Measurements from ENCODE around the gene SERINC3. TPM values are rescaled to one million over a fixed set of nuclear protein-coding genes. Genes with fewer than 3 reads are reported as not detected.

Gene SERINC3
- total and polyA plus RNA-seq, 2 of the 8 experiments (the other 6 are each of a cell fraction or from before 2014, with no cell fraction given) = 47.2 to 66.0 TPM

GRCh38 chr20:44542890-44543289 is 21.0 kb upstream of the SERINC3 start (continued):
- TF ChIP-seq, protein P1, sequence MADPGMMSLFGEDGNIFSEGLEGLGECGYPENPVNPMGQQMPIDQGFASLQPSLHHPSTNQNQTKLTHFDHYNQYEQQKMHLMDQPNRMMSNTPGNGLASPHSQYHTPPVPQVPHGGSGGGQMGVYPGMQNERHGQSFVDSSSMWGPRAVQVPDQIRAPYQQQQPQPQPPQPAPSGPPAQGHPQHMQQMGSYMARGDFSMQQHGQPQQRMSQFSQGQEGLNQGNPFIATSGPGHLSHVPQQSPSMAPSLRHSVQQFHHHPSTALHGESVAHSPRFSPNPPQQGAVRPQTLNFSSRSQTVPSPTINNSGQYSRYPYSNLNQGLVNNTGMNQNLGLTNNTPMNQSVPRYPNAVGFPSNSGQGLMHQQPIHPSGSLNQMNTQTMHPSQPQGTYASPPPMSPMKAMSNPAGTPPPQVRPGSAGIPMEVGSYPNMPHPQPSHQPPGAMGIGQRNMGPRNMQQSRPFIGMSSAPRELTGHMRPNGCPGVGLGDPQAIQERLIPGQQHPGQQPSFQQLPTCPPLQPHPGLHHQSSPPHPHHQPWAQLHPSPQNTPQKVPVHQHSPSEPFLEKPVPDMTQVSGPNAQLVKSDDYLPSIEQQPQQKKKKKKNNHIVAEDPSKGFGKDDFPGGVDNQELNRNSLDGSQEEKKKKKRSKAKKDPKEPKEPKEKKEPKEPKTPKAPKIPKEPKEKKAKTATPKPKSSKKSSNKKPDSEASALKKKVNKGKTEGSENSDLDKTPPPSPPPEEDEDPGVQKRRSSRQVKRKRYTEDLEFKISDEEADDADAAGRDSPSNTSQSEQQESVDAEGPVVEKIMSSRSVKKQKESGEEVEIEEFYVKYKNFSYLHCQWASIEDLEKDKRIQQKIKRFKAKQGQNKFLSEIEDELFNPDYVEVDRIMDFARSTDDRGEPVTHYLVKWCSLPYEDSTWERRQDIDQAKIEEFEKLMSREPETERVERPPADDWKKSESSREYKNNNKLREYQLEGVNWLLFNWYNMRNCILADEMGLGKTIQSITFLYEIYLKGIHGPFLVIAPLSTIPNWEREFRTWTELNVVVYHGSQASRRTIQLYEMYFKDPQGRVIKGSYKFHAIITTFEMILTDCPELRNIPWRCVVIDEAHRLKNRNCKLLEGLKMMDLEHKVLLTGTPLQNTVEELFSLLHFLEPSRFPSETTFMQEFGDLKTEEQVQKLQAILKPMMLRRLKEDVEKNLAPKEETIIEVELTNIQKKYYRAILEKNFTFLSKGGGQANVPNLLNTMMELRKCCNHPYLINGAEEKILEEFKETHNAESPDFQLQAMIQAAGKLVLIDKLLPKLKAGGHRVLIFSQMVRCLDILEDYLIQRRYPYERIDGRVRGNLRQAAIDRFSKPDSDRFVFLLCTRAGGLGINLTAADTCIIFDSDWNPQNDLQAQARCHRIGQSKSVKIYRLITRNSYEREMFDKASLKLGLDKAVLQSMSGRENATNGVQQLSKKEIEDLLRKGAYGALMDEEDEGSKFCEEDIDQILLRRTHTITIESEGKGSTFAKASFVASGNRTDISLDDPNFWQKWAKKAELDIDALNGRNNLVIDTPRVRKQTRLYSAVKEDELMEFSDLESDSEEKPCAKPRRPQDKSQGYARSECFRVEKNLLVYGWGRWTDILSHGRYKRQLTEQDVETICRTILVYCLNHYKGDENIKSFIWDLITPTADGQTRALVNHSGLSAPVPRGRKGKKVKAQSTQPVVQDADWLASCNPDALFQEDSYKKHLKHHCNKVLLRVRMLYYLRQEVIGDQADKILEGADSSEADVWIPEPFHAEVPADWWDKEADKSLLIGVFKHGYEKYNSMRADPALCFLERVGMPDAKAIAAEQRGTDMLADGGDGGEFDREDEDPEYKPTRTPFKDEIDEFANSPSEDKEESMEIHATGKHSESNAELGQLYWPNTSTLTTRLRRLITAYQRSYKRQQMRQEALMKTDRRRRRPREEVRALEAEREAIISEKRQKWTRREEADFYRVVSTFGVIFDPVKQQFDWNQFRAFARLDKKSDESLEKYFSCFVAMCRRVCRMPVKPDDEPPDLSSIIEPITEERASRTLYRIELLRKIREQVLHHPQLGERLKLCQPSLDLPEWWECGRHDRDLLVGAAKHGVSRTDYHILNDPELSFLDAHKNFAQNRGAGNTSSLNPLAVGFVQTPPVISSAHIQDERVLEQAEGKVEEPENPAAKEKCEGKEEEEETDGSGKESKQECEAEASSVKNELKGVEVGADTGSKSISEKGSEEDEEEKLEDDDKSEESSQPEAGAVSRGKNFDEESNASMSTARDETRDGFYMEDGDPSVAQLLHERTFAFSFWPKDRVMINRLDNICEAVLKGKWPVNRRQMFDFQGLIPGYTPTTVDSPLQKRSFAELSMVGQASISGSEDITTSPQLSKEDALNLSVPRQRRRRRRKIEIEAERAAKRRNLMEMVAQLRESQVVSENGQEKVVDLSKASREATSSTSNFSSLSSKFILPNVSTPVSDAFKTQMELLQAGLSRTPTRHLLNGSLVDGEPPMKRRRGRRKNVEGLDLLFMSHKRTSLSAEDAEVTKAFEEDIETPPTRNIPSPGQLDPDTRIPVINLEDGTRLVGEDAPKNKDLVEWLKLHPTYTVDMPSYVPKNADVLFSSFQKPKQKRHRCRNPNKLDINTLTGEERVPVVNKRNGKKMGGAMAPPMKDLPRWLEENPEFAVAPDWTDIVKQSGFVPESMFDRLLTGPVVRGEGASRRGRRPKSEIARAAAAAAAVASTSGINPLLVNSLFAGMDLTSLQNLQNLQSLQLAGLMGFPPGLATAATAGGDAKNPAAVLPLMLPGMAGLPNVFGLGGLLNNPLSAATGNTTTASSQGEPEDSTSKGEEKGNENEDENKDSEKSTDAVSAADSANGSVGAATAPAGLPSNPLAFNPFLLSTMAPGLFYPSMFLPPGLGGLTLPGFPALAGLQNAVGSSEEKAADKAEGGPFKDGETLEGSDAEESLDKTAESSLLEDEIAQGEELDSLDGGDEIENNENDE (IDR thresholded peaks at IDR 0.05; ENCODE audit: insufficient replicate concordance, low read length) = no peak
- no peak for TF ChIP-seq CTCF (IDR thresholded peaks at IDR 0.05; ENCODE audit: control extremely low read depth in 1 of 3, insufficient read depth in 1 of 3, low read depth in 1 of 3, low read length in 3 of 3)
- no peak for TF ChIP-seq CREB1 (IDR thresholded peaks at IDR 0.05)
- TF ChIP-seq EP300 (IDR thresholded peaks at IDR 0.05; ENCODE audit: borderline replicate concordance in 1 of 2, low read depth in 2 of 2, low read length in 2 of 2) = no peak
- TF ChIP-seq TAF7 (optimal IDR thresholded peaks at IDR 0.05; ENCODE audit: borderline replicate concordance, low read depth, low read length) = no peak
- no peak for TF ChIP-seq ZNF274 (IDR thresholded peaks at IDR 0.05; ENCODE audit: borderline replicate concordance, extremely low read depth, low read length)
- TF ChIP-seq RNF2 (IDR thresholded peaks at IDR 0.05; ENCODE audit: borderline replicate concordance, low read depth, low read length, missing control alignments, poor library complexity, severe bottlenecking) = no peak
- no peak for TF ChIP-seq ASH2L (IDR thresholded peaks at IDR 0.05; ENCODE audit: low read length)
- TF ChIP-seq TCF12 (IDR thresholded peaks at IDR 0.05; ENCODE audit: low read depth, low read length) = no peak
